Nucleus accumbens (tissue), 56 donors: ENCODE results near the gene PTN.
"Not testable (repeated sequence)": the region's sequence is repeated elsewhere in the genome, so short reads cannot be mapped to it uniquely, and the experiment has no call there.

Experiments
- DNase-seq, 56 donors: peaks; one replicate each; lab custom pipeline; 2025; lab: John Stamatoyannopoulos, UW

Gene PTN

GRCh38 chr7:137269240-137269639 lies 74.3 kb downstream of the PTN start:
- no peak for DNase-seq

DNA sequence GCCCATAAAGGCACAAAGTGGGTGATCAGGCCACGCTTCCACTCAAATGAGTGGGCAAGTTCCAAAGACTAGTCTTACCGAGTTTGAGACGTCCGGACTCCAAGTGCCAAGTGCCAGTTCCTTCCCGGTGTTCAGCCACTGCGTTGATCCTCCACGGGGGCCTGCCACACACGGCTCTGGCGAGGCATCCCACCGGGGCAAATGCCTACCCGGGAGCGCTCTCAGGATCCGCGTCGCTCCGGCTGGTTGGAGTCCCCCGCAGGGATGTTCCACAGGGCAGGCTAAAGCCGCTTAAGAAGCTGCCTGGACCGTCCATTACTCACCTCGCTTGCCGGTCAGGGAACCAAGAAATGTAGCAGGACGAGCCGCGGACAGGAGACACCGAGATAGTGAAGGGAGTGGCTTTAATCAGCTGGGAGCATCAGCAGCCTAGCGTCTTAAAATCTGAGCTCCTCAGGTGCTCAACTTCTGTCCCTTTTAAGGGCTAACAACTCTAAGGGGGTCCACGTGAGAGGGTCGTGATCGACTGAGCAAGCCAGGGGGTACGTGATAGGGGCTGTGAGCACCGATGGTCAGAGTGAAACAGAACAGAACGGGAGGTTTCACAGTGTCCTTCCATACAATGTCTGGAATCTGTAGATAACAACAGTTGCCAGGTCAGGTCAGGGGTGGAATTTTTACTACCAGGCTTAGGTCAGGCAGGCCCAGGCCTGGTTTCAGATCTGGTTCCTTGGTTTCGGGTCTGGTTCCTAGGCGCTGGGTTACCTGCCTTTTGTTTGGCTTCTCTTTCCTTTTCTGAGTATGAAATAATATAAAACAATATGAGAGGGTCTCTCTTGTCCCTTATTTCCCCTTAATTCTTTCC lies 75.3 kb downstream of the PTN start:
- DNase-seq: not testable (repeated sequence)

GRCh38 chr7:137266764-137267163 lies 76.8 kb downstream of the PTN start:
- no peak for DNase-seq

DNA sequence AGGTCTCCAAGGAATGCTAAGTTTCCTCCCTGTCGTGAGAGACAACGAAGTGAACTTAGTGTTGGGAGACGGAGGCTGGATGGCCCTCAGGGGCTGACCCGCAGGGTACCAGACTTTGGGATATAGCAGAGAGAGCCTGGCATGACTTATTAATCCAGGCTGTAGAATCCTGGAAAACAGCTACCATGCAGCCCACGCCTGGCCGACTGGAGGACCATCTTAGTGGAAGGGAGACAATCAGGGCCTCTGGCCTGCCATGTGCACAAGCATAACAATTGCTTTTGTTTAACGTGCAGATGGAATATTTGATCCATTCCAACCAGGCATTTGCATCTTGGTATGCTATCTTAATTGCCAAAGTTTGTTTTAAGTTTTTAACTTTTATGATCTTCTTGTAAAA lies 78.1 kb downstream of the PTN start:
- DNase-seq: peak in 1 of 56 donors; percentile 2

GRCh38 chr7:137262599-137262998 lies 80.9 kb downstream of the PTN start:
- DNase-seq: no peak

DNA sequence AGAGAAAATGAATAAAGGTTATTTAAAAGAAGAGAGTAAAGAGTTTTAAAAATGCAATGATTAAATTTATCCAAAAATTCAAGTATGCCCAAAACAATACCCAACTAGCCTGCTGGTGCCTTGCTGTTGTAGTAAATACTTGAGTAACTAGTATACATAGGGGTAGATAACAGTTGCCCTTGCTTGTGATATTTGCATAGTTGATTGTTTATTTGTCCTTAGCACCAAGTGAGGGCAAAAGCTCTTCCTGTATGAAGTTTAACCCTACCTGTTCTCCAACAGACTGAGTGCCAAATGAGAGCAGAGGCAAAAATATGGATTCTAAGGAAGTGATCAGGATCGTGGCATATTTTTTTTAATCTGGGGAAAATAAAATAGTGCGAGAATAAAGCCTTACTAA lies 85.0 kb downstream of the PTN start:
- DNase-seq: no peak

DNA sequence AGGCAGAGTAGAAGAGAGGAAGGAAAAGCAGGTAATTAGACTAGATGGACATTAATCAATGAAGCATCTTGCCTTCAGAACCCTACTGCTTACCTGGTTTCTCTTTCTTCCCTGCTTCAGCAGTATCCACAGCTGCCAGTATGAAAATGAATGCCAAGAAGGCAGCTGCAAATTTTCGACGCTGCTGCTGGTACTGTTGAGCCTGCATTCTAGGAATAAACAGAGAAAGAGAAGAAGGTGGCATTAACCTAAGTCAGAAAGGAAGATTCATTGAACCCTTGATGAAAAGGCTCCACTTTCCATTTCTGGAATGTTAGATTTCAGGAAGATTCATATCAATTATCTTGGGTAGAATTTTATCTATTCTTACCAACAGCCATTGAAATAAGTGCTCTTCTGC lies 88.8 kb downstream of the PTN start:
- no peak for DNase-seq

GRCh38 chr7:137245890-137246289 lies 97.6 kb downstream of the PTN start:
- DNase-seq: no peak

- DNase-seq: no peak
Observed at GRCh38 chr7:137245186-137245585, 98.3 kb downstream of the PTN start.

- DNase-seq: no peak
Observed at GRCh38 chr7:137243741-137244140, 99.8 kb downstream of the PTN start.

DNA sequence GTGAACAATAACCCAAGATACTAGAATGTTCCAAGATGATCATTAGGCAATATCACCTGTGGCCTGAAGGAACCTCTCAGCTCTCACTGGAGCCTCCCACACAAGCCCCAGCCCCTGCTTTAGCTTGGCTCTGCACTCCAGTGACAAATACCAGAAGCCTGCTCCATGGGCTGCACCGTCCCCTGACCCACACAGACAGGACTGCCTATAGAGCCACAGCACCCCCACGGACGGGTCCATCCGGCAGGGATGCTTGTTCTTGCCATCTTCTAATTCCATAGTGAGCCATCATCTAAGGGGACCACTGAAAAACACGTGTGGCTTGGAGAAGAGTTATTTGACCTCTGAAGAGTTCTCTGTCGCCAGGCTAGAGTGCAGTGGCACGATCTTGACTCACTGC lies 100.9 kb downstream of the PTN start:
- no peak for DNase-seq

GRCh38 chr7:137241655-137242360 lies 101.7 kb downstream of the PTN start:
- DNase-seq: peak in 1 of 56 donors; percentile 4

- DNase-seq: not testable (repeated sequence)
Observed at GRCh38 chr7:137239186-137239585, 104.3 kb downstream of the PTN start.

DNA sequence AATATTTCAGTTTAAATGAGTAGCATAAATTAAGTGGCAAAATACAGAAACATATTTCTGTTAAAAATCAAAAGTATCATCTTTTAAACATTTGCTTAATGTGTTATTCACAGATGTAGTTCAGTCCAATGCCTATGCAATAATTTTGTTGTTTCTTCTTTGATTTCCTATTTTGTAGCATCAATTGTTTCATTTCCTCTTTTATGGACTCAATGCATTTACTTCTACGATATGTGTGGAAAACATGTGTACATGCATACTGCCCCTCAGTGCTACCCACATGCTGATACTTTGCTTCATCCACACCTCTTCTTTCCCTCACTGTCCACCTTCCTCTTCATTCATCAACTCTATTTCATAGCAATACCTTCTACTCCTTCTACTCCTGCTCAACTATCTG lies 108.1 kb downstream of the PTN start:
- DNase-seq: no peak

DNA sequence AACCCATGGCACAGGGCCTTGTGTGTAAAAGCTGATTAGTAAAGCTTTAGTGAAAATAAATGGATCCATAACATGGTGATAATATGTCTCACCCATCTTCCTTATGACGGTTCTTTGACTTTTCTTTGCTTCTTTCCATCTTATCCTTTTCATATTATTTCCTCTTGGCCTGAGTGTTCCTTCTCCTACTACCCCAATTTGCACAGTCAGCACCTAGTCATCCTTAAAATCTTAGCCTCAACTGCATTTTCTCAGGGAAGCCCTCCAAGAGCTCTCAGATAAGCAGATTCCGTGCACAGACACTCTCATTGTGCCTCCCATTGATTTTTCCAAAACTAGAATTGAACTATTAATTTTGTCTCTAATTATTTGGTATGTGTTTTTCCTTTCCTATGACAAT lies 112.4 kb downstream of the PTN start:
- DNase-seq: no peak

DNA sequence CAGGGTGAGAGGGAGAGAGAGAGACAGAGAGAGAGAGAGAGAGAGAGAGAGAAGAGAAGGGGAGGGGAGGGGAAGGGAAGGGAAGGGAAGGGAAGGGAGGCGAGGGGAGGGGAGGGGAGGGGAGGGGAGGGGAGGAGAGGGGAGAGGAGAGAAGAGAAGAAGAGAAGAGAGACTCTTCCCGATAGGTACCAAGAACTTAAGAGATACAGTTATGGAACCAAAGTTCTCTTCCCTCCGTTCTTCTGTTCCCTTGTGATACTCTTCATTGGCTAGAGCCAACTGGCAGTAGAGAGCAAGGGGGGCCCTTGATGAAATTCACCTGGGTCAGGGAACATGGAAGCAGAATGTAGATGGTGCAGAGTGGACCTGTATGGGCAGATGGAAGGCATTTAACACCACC lies 122.1 kb downstream of the PTN start:
- DNase-seq: no peak

GRCh38 chr7:137213744-137214143 lies 129.8 kb downstream of the PTN start:
- DNase-seq: no peak

DNA sequence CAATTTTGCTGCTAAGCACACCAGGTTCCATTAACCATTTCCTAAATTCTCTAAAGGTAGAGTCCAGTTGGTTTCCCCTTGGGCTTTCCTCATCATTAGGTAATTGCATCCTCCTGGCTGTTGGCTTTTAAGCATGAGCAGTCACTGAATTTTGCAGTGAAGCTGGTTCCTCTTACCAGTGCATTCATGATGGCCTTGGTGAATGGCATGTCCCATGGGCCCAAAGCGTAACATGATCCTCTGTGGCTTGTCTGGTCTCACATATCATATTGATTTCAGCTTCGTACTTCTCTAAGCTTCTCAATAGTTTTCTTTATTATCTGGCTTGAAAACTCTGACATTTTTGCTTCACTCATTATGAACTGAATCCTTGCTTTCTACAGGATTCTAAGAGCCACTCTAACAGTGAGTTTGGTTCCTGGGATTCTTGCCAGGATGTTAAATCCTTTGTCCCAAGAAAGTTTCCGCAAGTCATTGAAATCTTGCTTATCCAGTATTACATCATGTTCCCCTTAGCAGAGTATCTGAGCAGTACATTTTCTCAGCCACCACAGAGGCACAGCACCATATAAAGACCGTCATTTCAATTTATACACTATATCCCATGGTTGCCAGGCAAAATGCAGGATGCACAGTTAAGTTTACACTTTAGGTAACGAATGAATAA lies 134.2 kb downstream of the PTN start:
- DNase-seq: no peak

DNA sequence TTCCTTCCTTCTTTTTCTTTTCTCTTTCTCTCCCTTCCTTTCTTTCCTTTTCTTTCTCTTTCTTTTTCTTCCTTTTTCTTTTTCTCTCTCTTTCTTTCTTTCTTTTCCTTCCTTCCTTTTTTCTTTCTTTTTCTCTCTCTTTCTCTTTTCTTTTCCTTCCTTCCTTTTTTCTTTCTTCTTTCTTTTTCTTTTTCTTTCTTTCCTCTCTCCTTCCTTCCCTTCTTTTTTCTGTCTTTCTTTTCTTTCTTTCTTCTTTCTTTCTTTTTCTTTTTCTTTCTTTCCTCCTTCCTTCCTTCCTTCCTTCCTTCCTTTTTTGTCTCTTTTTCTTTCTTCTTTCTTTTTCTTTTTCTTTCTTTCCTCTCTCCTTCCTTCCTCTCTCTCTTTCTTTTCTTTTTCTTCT lies 136.8 kb downstream of the PTN start:
- no peak for DNase-seq

GRCh38 chr7:137204246-137204645 lies 139.3 kb downstream of the PTN start:
- no peak for DNase-seq

- no peak for DNase-seq
Observed at GRCh38 chr7:137203351-137203750, 140.2 kb downstream of the PTN start.
